Esophagus squamous epithelium (tissue), 5 donors: ENCODE results near the gene SLC23A3. TPM values are rescaled to one million over a fixed set of nuclear protein-coding genes. Genes with fewer than 3 reads are reported as not detected.

ENCODE experiments used
- DNase-seq: peaks from one replicate; lab custom pipeline; 2025; lab: John Stamatoyannopoulos, UW
- H3K27ac ChIP-seq, 4 donors: fragments of 200-600 bp; sonication (generic); one replicate each; pipeline ENCODE4 v1.5.1; 2016 to 2019; ENCODE audit warnings: mild to moderate bottlenecking in 1 of 4
- H3K27me3 ChIP-seq, 4 donors: fragments of 200-600 bp; sonication (generic); 1 replicate in 3 of 4; 2 replicates in 1 of 4; pipeline versions ENCODE4 v1.5.1 to v1.6.0; 2017 to 2021; ENCODE audit warnings: antibody characterized with exemption in 1 of 4
- H3K36me3 ChIP-seq, 3 donors: fragments of 200-600 bp; sonication (generic); one replicate each; pipeline ENCODE4 v1.5.1; 2016 to 2019
- H3K4me1 ChIP-seq, 3 donors: fragments of 200-600 bp; sonication (generic); one replicate each; pipeline ENCODE4 v1.5.1; 2017 to 2019
- H3K4me3 ChIP-seq, 4 donors: fragments of 200-600 bp; sonication (generic); 1 replicate in 3 of 4; 2 replicates in 1 of 4; pipeline ENCODE4 v1.5.1; 2016 to 2019; ENCODE audit warnings: mild to moderate bottlenecking in 2 of 4, moderate library complexity in 1 of 4
- H3K9me3 ChIP-seq, 3 donors: fragments of 200-600 bp; sonication (generic); one replicate each; pipeline ENCODE4 v1.5.1; 2016 to 2019
- POLR2A ChIP-seq, 4 donors: fragments of 450-650 bp; IDR thresholded peaks; one replicate each; pipeline ENCODE4 v1.6.1; 2017; ENCODE audit warnings: antibody characterized with exemption in 4 of 4, mild to moderate bottlenecking in 4 of 4, moderate library complexity in 3 of 4
- WGBS, 2 donors: methylation state at CpG; one replicate each; pipeline ENCODE4 v1.1.5; 2018; 5-methylcytosine and 5-hydroxymethylcytosine counted together
- intact Hi-C: fragments of 100-400 bp; cut with DNase I; formaldehyde crosslinking; loops from one replicate; pipeline ENCODE4 v1.15.0; 2022
- total RNA-seq, 4 donors: library from RNA; depleted of rRNA; stranded (reverse); fragments of >200 nt; gene quantifications; one replicate each; pipeline ENCODE4 v1.1.0, GENCODE V29; 2016
- TF ChIP-seq, protein P1 (sequence below), 6 experiments: fragments of 450-650 bp in 4 of 6; fragments of 200-600 bp in 2 of 6; sonication (generic) in 2 of 6; IDR thresholded peaks; one replicate each; pipeline ENCODE4 v1.5.1; 2016 to 2019; ENCODE audit warnings: antibody characterized with exemption in 6 of 6, mild to moderate bottlenecking in 4 of 6, moderate library complexity in 4 of 6
- donor health status: DM: yes; HTN: yes; CAD: no.

SLC23A3 gene
- total RNA-seq, 4 donors from 2014 or later = 0.82 to 1.7 (median 1.3) TPM

GRCh38 chr2:219171231-219171651, 1.4 kb upstream of the SLC23A3 start:
- DNase-seq = no peak
- Histone ChIP-seq H3K36me3 (peaks cover 6 to 43% (median 26%) of the 10 kb centered on the region in 3 donors), H3K27me3 (no peaks in the 10 kb centered on the region), H3K4me3 (no peak overlapping the region), H3K4me1 (peaks cover 0 to 44% (median 28%) of the 10 kb centered on the region in 3 donors), H3K9me3 (no peaks in the 10 kb centered on the region), H3K27ac (peak overlapping the region; percentile 50 to 73 (median 64))
- TF ChIP-seq, protein P1, sequence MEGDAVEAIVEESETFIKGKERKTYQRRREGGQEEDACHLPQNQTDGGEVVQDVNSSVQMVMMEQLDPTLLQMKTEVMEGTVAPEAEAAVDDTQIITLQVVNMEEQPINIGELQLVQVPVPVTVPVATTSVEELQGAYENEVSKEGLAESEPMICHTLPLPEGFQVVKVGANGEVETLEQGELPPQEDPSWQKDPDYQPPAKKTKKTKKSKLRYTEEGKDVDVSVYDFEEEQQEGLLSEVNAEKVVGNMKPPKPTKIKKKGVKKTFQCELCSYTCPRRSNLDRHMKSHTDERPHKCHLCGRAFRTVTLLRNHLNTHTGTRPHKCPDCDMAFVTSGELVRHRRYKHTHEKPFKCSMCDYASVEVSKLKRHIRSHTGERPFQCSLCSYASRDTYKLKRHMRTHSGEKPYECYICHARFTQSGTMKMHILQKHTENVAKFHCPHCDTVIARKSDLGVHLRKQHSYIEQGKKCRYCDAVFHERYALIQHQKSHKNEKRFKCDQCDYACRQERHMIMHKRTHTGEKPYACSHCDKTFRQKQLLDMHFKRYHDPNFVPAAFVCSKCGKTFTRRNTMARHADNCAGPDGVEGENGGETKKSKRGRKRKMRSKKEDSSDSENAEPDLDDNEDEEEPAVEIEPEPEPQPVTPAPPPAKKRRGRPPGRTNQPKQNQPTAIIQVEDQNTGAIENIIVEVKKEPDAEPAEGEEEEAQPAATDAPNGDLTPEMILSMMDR (IDR thresholded peaks at IDR 0.05) = peak; percentile 50 to 77 (median 70)
- TF ChIP-seq POLR2A (IDR thresholded peaks at IDR 0.05) = no peak
- WGBS, 2 donors = 14 to 29% methylated on average over 3 to 5 of the region's 6 CpGs
- intact Hi-C loops = no loop called here

DNA sequence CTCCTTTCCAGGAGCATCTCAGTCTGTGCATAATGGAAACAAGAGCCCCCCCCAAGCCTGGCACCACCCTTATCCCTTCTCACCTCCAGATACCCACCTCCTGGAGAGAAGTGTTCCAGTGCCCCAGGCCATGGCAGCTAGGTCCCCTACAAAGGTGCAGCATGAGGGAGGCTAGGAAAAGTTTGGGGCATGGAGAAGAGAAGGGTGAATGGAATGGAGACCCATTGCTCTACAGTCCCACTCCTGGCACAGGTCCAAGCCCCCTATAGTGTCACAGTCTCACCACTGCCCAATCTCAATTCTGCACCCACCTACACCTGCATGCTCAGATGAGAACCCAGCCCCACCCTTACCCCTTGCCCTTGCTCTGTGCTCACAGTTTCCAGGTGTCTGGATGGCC, 897 bp downstream of the SLC23A3 start:
- no peak for TF ChIP-seq POLR2A (IDR thresholded peaks at IDR 0.05)
- TF ChIP-seq, protein P1 (IDR thresholded peaks at IDR 0.05) = no peak
- Histone ChIP-seq H3K4me1 (peaks cover 0 to 22% (median 10%) of the 10 kb centered on the region in 3 donors), H3K27ac (no peak overlapping the region), H3K4me3 (no peak overlapping the region), H3K27me3 (no peaks in the 10 kb centered on the region), H3K36me3 (peaks cover 6 to 26% (median 15%) of the 10 kb centered on the region in 3 donors), H3K9me3 (no peaks in the 10 kb centered on the region)
- no peak for DNase-seq
- intact Hi-C loops = loop anchor here (10.0 kb wide), 1 partner anchor 46 kb away; the partner anchor contains the start of gene ABCB6

- TF ChIP-seq, protein P1 (IDR thresholded peaks at IDR 0.05) = no peak
- TF ChIP-seq POLR2A (IDR thresholded peaks at IDR 0.05) = no peak
- no peaks in the 10 kb centered on the region for H3K9me3 ChIP-seq
- no peak for DNase-seq
- WGBS, 2 donors = 40 to 71% methylated on average over 3 to 6 of the region's 6 CpGs
- H3K4me1 ChIP-seq = peaks cover 0 to 20% (median 10%) of the 10 kb centered on the region in 3 donors
- no peak overlapping the region for H3K4me3 ChIP-seq
- no peaks in the 10 kb centered on the region for H3K27me3 ChIP-seq
- peaks cover 6 to 22% (median 11%) of the 10 kb centered on the region in 3 donors for H3K36me3 ChIP-seq
- intact Hi-C loops = loop anchor here (10.0 kb wide), 1 partner anchor 46 kb away; the partner anchor contains the start of gene ABCB6
- no peak overlapping the region for H3K27ac ChIP-seq
Observed at GRCh38 chr2:219168526-219168925, 1.3 kb downstream of the SLC23A3 start.

DNA sequence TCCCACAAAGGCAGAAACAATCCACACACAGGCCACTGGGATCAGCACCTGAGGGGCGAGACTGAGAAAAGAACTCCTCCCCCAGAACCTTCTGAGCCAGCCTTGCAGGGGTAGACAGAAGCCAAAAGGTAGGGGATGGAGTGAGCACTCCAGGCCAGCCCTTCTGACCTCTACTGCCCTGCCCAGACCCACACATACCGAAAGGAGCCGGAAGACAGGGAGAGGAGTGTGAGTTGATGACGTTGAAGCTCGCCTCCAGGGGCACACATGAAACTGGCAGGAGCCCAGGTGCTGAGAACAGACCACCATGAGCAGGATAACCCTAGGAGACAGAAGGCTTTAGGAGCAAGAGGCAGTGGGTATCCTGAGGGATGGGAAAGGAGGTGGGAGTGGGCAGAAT, 1.8 kb downstream of the SLC23A3 start:
- Histone ChIP-seq H3K27me3 (no peaks in the 10 kb centered on the region), H3K27ac (no peak overlapping the region), H3K4me1 (peaks cover 0 to 20% (median 10%) of the 10 kb centered on the region in 3 donors), H3K36me3 (peaks cover 5 to 17% (median 6%) of the 10 kb centered on the region in 3 donors), H3K4me3 (no peak overlapping the region), H3K9me3 (no peaks in the 10 kb centered on the region)
- no peak for TF ChIP-seq POLR2A (IDR thresholded peaks at IDR 0.05)
- TF ChIP-seq, protein P1 (IDR thresholded peaks at IDR 0.05) = no peak
- intact Hi-C loops = loop anchor here (10.0 kb wide), 1 partner anchor 47 kb away; the partner anchor contains the start of gene ABCB6
- DNase-seq = no peak
- 66 to 77% methylated on average over 3 to 5 of the region's 5 CpGs for WGBS, 2 donors

DNA sequence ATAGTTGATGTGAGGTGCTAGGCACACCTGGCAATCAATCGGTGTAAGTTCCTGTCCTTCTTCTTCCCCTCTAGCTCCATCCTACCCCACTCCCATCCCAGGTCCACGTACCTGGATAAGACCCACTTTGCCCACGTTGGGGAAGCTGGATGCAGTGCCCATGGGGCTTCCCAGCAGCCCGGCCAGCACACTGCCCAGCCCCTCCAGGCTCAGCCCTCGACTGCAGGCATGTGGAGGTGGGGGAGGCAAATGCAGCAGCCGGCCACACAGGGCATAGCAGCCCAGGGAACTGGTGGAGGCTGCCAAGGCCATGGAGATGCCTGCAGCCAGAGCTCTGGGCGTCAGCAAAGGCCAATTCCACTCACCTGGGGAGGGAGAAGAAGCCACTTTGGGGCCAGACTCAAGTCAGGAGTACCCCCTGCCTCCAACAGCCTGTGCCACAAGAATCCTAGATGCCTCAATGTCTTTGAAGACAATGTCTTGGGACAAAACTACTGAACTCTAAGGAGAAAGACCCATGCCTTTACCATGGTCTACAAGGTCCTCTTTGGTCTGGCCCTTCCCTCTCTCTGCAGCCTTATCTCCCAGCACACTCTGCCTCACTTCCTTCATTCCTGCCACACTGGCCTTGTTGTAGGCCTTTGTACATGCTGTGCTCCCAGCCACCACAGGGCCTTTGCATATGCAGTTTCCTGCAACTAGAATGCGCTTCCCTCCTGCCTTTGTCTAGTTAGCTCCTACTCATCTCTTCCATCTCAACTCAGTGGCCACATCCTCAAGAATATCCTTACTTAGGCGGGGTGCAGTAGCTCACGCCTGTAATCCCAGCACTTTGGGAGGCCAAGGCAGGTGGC, 4.5 kb downstream of the SLC23A3 start:
- Histone ChIP-seq H3K27me3 (no peaks in the 10 kb centered on the region), H3K27ac (no peak overlapping the region), H3K36me3 (no peaks in the 10 kb centered on the region), H3K9me3 (no peaks in the 10 kb centered on the region), H3K4me3 (no peak overlapping the region), H3K4me1 (peaks cover 0 to 8% (median 0%) of the 10 kb centered on the region in 3 donors)
- 57 to 81% methylated on average over 1 to 7 of the region's 10 CpGs for WGBS, 2 donors
- DNase-seq = no peak
- intact Hi-C loops = loop anchor here (10.0 kb wide), 1 partner anchor 50 kb away; the partner anchor contains the start of gene ABCB6
- TF ChIP-seq POLR2A (IDR thresholded peaks at IDR 0.05) = no peak
- TF ChIP-seq, protein P1 (IDR thresholded peaks at IDR 0.05) = no peak
